C4-2B (cell line): ENCODE results near the gene ZFP1.

Experiments used
- CTCF ChIP-seq: fragments of 450-650 bp; conservative IDR thresholded peaks from 2 replicates; pipeline ENCODE4 v1.5.1; 2017; ENCODE audit warnings: mild to moderate bottlenecking
- ZFX ChIP-seq: fragments of 450-650 bp; IDR thresholded peaks from 2 replicates; pipeline ENCODE4 v1.6.1; 2017

- TF ChIP-seq CTCF = no peak
- no peak for TF ChIP-seq ZFX
These were observed 40.8 kb upstream of the ZFP1 start for GRCh38 chr16:75107505-75107904.
